A549 (cell line): ENCODE data around the gene MAGI2. TPM values are rescaled to one million over a fixed set of nuclear protein-coding genes. Genes with fewer than 3 reads are reported as not detected.

Experiments
- ATAC-seq, 2 experiments: fragments of 200-7000 bp in 1 of 2; fragments of >200 bp in 1 of 2; cut with Nextera tagmentation in 1 of 2; cut with Tn5 transposase in 1 of 2; 3 replicates each; pipeline versions ENCODE4 v1.8.0 to v1.9.1; 2018 to 2020; ENCODE audit warnings: mild to moderate bottlenecking in 1 of 2, moderate library complexity in 1 of 2
- CTCF ChIA-PET: fragments of 300-600 bp; sonication (Branson Sonifier 250); formaldehyde crosslinking; extraction: SDS; loops from one replicate; lab custom pipeline; 2021; ENCODE audit warnings: antibody characterized with exemption, inconsistent platforms; lab: Yijun Ruan, JAX
- POLR2A ChIA-PET: fragments of 350-600 bp; formaldehyde crosslinking; extraction: SDS; loops from one replicate; lab custom pipeline; 2021; ENCODE audit warnings: antibody characterized with exemption, inconsistent platforms; lab: Yijun Ruan, JAX
- DNase-seq, 2 experiments: peaks; one replicate each; pipeline versions ENCODE4 v3.0.0 to v3.0.0-alpha.2; 2011 to 2016; ENCODE audit warnings: low read depth in 1 of 2, low spot score in 1 of 2
- FAIRE-seq: peaks from 2 replicates; lab custom pipeline; 2011; peaks lifted over from hg19 to GRCh38; lab: Jason Lieb, UNC
- H3K27ac ChIP-seq, 2 experiments: fragments of >200 bp; sonication (Bioruptor Twin); formaldehyde crosslinking; 3 replicates each; pipeline ENCODE4 v1.5.1; 2016 to 2017
- H3K4me1 ChIP-seq: fragments of >200 bp; sonication (Bioruptor Twin); formaldehyde crosslinking; 3 replicates; pipeline ENCODE4 v1.6.1; 2016
- H3K4me2 ChIP-seq: fragments of >200 bp; sonication (Bioruptor Twin); formaldehyde crosslinking; 3 replicates; pipeline ENCODE4 v1.6.1; 2016
- H3K4me3 ChIP-seq: fragments of >200 bp; sonication (Bioruptor Twin); formaldehyde crosslinking; 3 replicates; pipeline ENCODE4 v1.5.1; 2016
- H3K9me3 ChIP-seq: fragments of >200 bp; sonication (Bioruptor Twin); formaldehyde crosslinking; 3 replicates; pipeline ENCODE4 v1.6.1; 2016
- BCL3 ChIP-seq: fragments of >200 bp; sonication (Bioruptor Twin); formaldehyde crosslinking; IDR thresholded peaks from 3 replicates; pipeline ENCODE4 v1.6.1; 2016
- BHLHE40 ChIP-seq: IDR thresholded peaks from 2 replicates; pipeline ENCODE4 v1.6.1; 2012; ENCODE audit warnings: low read depth, low read length, inconsistent platforms
- CEBPB ChIP-seq, 2 experiments: fragments of >200 bp in 1 of 2; sonication (Bioruptor Twin) in 1 of 2; formaldehyde crosslinking in 1 of 2; IDR thresholded peaks; 2 replicates each; pipeline ENCODE4 v1.6.1; 2012 to 2016
- EHF ChIP-seq: fragments of 250-450 bp; sonication (Bioruptor Pico); IDR thresholded peaks from 2 replicates; pipeline ENCODE4 v1.5.0; 2020; ENCODE audit warnings: mild to moderate bottlenecking
- EHMT2 ChIP-seq: fragments of 200-600 bp; sonication (generic); IDR thresholded peaks from 2 replicates; pipeline ENCODE4 v1.6.1; 2016; ENCODE audit warnings: antibody characterized with exemption, low read depth, mild to moderate bottlenecking, moderate library complexity
- EP300 ChIP-seq, 2 experiments: fragments of >200 bp; sonication (Bioruptor Twin); formaldehyde crosslinking; IDR thresholded peaks; 2 replicates in 1 of 2; 3 replicates in 1 of 2; pipeline ENCODE4 v1.6.1; 2016 to 2017
- GATA3 ChIP-seq: IDR thresholded peaks from 2 replicates; pipeline ENCODE4 v1.6.1; 2012; ENCODE audit warnings: borderline replicate concordance
- HDAC2 ChIP-seq: fragments of 200-600 bp; sonication (generic); IDR thresholded peaks from 2 replicates; pipeline ENCODE4 v1.6.1; 2016
- HEYL ChIP-seq: fragments of 250-450 bp; sonication (Bioruptor Pico); IDR thresholded peaks from 2 replicates; pipeline ENCODE4 v1.8.0; 2021; ENCODE audit warnings: mild to moderate bottlenecking, moderate library complexity
- HMGXB4 ChIP-seq: fragments of 250-450 bp; sonication (Bioruptor Pico); IDR thresholded peaks from 2 replicates; pipeline ENCODE4 v1.5.0; 2021; ENCODE audit warnings: mild to moderate bottlenecking, moderate library complexity, borderline replicate concordance
- HOXA7 ChIP-seq: fragments of 250-450 bp; sonication (Bioruptor Pico); IDR thresholded peaks from 2 replicates; pipeline ENCODE4 v1.5.0; 2020; ENCODE audit warnings: mild to moderate bottlenecking, moderate library complexity
- JUNB ChIP-seq: fragments of >200 bp; sonication (Bioruptor Twin); formaldehyde crosslinking; IDR thresholded peaks from 2 replicates; pipeline ENCODE4 v1.6.1; 2016
- KDM5A ChIP-seq: fragments of 200-600 bp; sonication (generic); IDR thresholded peaks from 2 replicates; pipeline ENCODE4 v1.6.1; 2016; ENCODE audit warnings: antibody characterized with exemption, mild to moderate bottlenecking
- MAFK ChIP-seq: fragments of 450-650 bp; IDR thresholded peaks from 2 replicates; pipeline ENCODE4 v1.6.1; 2014; ENCODE audit not compliant: partially characterized antibody
- MYC ChIP-seq: IDR thresholded peaks from 2 replicates; pipeline ENCODE4 v1.6.1; 2012; ENCODE audit warnings: mild to moderate bottlenecking, inconsistent platforms, low read length, improper control_type of control experiment, borderline replicate concordance
- NR3C1 ChIP-seq: fragments of >200 bp; sonication (Bioruptor Twin); formaldehyde crosslinking; IDR thresholded peaks from 3 replicates; pipeline ENCODE4 v1.6.1; 2017
- POLR2A ChIP-seq: IDR thresholded peaks from 2 replicates; pipeline ENCODE4 v1.6.1; 2012; ENCODE audit warnings: mild to moderate bottlenecking, low read length
- RARB ChIP-seq: fragments of 250-450 bp; sonication (Bioruptor Pico); IDR thresholded peaks from 2 replicates; pipeline ENCODE4 v1.8.0; 2021; ENCODE audit warnings: mild to moderate bottlenecking, moderate library complexity
- REST ChIP-seq: fragments of 200-600 bp; sonication (generic); IDR thresholded peaks from 2 replicates; pipeline ENCODE4 v1.6.1; 2016; ENCODE audit warnings: antibody characterized with exemption, mild to moderate bottlenecking, moderate library complexity
- RFX5 ChIP-seq: fragments of 450-650 bp; IDR thresholded peaks from 2 replicates; pipeline ENCODE4 v1.7.1; 2014; ENCODE audit warnings: antibody characterized with exemption, mild to moderate bottlenecking, moderate library complexity
- SMC3 ChIP-seq: fragments of >200 bp; sonication (Bioruptor Twin); formaldehyde crosslinking; IDR thresholded peaks from 3 replicates; pipeline ENCODE4 v1.6.1; 2018; ENCODE audit warnings: inconsistent platforms
- TP53 ChIP-seq: fragments of 250-450 bp; sonication (Bioruptor Pico); IDR thresholded peaks from 2 replicates; pipeline ENCODE4 v1.5.0; 2021; ENCODE audit warnings: mild to moderate bottlenecking, moderate library complexity
- ZC3H11A ChIP-seq: fragments of 450-650 bp; IDR thresholded peaks from 2 replicates; pipeline ENCODE4 v1.6.1; 2014; ENCODE audit warnings: antibody characterized with exemption, mild to moderate bottlenecking
- ZFP36 ChIP-seq: fragments of 450-650 bp; IDR thresholded peaks from 2 replicates; pipeline ENCODE4 v1.6.1; 2014; ENCODE audit warnings: borderline replicate concordance; ENCODE audit not compliant: partially characterized antibody
- ZSCAN20 ChIP-seq: fragments of 250-450 bp; sonication (Bioruptor Pico); IDR thresholded peaks from 2 replicates; pipeline ENCODE4 v1.8.0; 2022; ENCODE audit warnings: mild to moderate bottlenecking, moderate library complexity
- WGBS: methylation state at CpG from one replicate; pipeline ENCODE4 v1.1.6; 2017; ENCODE audit errors: missing lambda C conversion rate; 5-methylcytosine and 5-hydroxymethylcytosine counted together
- polyA plus RNA-seq, 4 experiments: library from polyadenylated mRNA; depleted of rRNA in 3 of 4; stranded (reverse); fragments of >200 nt; fragmentation: RNase III in 1 of 4; extraction: RNeasy Plus Mini Kit Qiagen cat#74134 plus additional on column Dnase treatment in 1 of 4; gene quantifications; 2 replicates in 3 of 4; 3 replicates in 1 of 4; pipeline ENCODE4 v1.2.3, GENCODE V29; 2011 to 2017

MAGI2 gene
- polyA plus RNA-seq, 2 of the 4 experiments (the other 2 are of a cell fraction) = 0.48 to 0.81 TPM

GRCh38 chr7:78751253-78751652 is 702.2 kb downstream of the MAGI2 start (continued):
- no peak for TF ChIP-seq HMGXB4 (CRISPR knock-in tag)
- TF ChIP-seq ZFP36 = no peak

GRCh38 chr7:78749052-78749746 is 704.3 kb downstream of the MAGI2 start:
- CTCF ChIA-PET = interaction anchor here (1.5 kb wide), 1 partner anchor 428 kb away, joined by 3 read pairs; no protein-coding TSS in a partner anchor
- 4% methylated on average over 5 of the region's 5 CpGs for WGBS
- no peak overlapping the region for H3K4me3 ChIP-seq
- FAIRE-seq = no peak
- H3K4me1 ChIP-seq = no peaks in the 10 kb centered on the region
- POLR2A ChIA-PET = no interaction called here
- TF ChIP-seq MAFK (no peak), GATA3 (no peak), EP300 (IDR thresholded peaks at IDR 0.05) (no peak), ZSCAN20 (CRISPR knock-in tag) (no peak), HDAC2 (no peak), TP53 (CRISPR knock-in tag) (no peak), HMGXB4 (CRISPR knock-in tag) (no peak)
- TF ChIP-seq, all 56 proteins: peak for 0
- Histone ChIP-seq H3K9me3 (0 out of 3 replicates have a peak, but pooled peaks cover 4% of the 10 kb centered on the region), H3K4me2 (no peak overlapping the region), H3K27ac (no peak overlapping the region)
- ATAC-seq (no peak), DNase-seq (no peak)

- TF ChIP-seq HOXA7 (no peak), MYC (no peak), BHLHE40 (no peak), JUNB (no peak), ZC3H11A (no peak), NR3C1 (no peak), KDM5A (no peak), RFX5 (no peak), REST (no peak), BCL3 (no peak), POLR2A (no peak), RARB (no peak), SMC3 (no peak), EHF (CRISPR knock-in tag) (no peak), HEYL (CRISPR knock-in tag) (no peak), CEBPB (IDR thresholded peaks at IDR 0.05) (no peak), EHMT2 (no peak), HDAC2 (no peak)
- H3K4me1 ChIP-seq = no peaks in the 10 kb centered on the region
- no peak overlapping the region for H3K4me2 ChIP-seq
- no peak overlapping the region for H3K4me3 ChIP-seq
- WGBS = 10% methylated on average over 3 of the region's 3 CpGs
- H3K27ac ChIP-seq = no peak overlapping the region
- no peak for ATAC-seq
- no peak for DNase-seq
- ChIA-PET POLR2A (no interaction called here), CTCF (interaction anchor here (0.6 kb wide), 1 partner anchor 727 kb away, joined by 3 read pairs; no protein-coding TSS in a partner anchor)
- FAIRE-seq = no peak
- no peaks in the 10 kb centered on the region for H3K9me3 ChIP-seq
Measured at GRCh38 chr7:78747592-78747991, 705.9 kb downstream of the MAGI2 start.
